GM21367 (cell line): ENCODE data around the gene DGKB.

ENCODE experiments used
- ATAC-seq: cut with Tn5 transposase; IDR thresholded peaks from one replicate; pipeline ENCODE4 v1.9.1; 2021; ENCODE audit not compliant: unreplicated experiment

The DGKB gene

GRCh38 chr7:14407246-14408015, 495.1 kb downstream of the DGKB start:
- no peak for ATAC-seq

GRCh38 chr7:14403587-14403986, 499.0 kb downstream of the DGKB start:
- ATAC-seq = no peak

- no peak for ATAC-seq
Observed at GRCh38 chr7:14400271-14400670, 502.3 kb downstream of the DGKB start.

GRCh38 chr7:14398526-14398925, 504.0 kb downstream of the DGKB start:
- ATAC-seq = no peak

GRCh38 chr7:14395860-14396259, 506.7 kb downstream of the DGKB start:
- ATAC-seq = no peak

- no peak for ATAC-seq
Observed at GRCh38 chr7:14394786-14395185, 507.8 kb downstream of the DGKB start.

- no peak for ATAC-seq
Observed at GRCh38 chr7:14389595-14389994, 513.0 kb downstream of the DGKB start.

- no peak for ATAC-seq
Observed at GRCh38 chr7:14389181-14389591, 513.4 kb downstream of the DGKB start.

- ATAC-seq = no peak
Observed at GRCh38 chr7:14385074-14385473, 517.5 kb downstream of the DGKB start.

- no peak for ATAC-seq
Observed at GRCh38 chr7:14381936-14382335, 520.6 kb downstream of the DGKB start.

GRCh38 chr7:14381306-14381705, 521.2 kb downstream of the DGKB start:
- ATAC-seq = no peak

- no peak for ATAC-seq
Observed at GRCh38 chr7:14380881-14381280, 521.7 kb downstream of the DGKB start.

GRCh38 chr7:14377646-14378266, 524.8 kb downstream of the DGKB start:
- ATAC-seq = no peak

GRCh38 chr7:14376711-14377110, 525.8 kb downstream of the DGKB start:
- ATAC-seq = no peak

GRCh38 chr7:14375998-14376397, 526.6 kb downstream of the DGKB start:
- no peak for ATAC-seq

- no peak for ATAC-seq
Observed at GRCh38 chr7:14374336-14374735, 528.2 kb downstream of the DGKB start.

GRCh38 chr7:14368285-14368684, 534.3 kb downstream of the DGKB start:
- no peak for ATAC-seq

- ATAC-seq = no peak
Observed at GRCh38 chr7:14351167-14351566, 551.4 kb downstream of the DGKB start.

GRCh38 chr7:14341200-14341775, 561.3 kb downstream of the DGKB start:
- ATAC-seq = no peak

- no peak for ATAC-seq
Observed at GRCh38 chr7:14340393-14341074, 562.0 kb downstream of the DGKB start.

GRCh38 chr7:14339861-14340260, 562.7 kb downstream of the DGKB start:
- no peak for ATAC-seq

- ATAC-seq = no peak
Observed at GRCh38 chr7:14336256-14336655, 566.3 kb downstream of the DGKB start.
